Hematopoietic multipotent progenitor cell (in vitro differentiated cells): ENCODE data around the gene LHX8. TPM values are rescaled to one million over a fixed set of nuclear protein-coding genes. Genes with fewer than 3 reads are reported as not detected.

Experiments
- DNase-seq, 3 donors: peaks; one replicate each; pipeline ENCODE4 v3.0.0-alpha.2; 2011 to 2015; ENCODE audit warnings: low read depth in 2 of 3, low spot score in 2 of 3
- small RNA-seq: library from RNA; depleted of rRNA; stranded (forward); fragments of <200 nt; gene quantifications from one replicate; pipeline ENCODE3, GENCODE V24; 2012
- total RNA-seq: library from RNA; depleted of rRNA; stranded (reverse); fragments of >200 nt; gene quantifications from one replicate; pipeline ENCODE4 v1.2.3, GENCODE V29; 2012

LHX8 gene
- total RNA-seq, 1 donor: not detected

DNA sequence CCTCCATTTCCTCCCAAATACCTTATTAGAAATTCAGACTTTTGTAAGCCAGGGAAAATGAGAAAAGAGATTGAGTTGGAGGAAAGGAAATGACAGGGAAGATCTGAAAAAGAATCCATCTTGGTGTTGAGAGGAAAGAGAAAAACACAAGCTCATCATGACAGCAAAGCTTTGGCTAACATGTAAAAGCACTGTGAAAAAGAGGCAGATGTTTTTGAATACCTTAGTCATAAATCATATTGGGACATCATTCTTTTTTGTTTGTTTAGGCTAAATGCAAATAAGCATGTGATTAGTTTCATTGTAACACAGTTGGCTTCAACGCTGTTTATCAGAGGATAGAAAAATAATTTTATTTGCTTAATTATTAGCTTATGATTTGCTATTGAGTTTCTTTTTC is 64.6 kb downstream of the LHX8 start:
- no peak for DNase-seq

DNA sequence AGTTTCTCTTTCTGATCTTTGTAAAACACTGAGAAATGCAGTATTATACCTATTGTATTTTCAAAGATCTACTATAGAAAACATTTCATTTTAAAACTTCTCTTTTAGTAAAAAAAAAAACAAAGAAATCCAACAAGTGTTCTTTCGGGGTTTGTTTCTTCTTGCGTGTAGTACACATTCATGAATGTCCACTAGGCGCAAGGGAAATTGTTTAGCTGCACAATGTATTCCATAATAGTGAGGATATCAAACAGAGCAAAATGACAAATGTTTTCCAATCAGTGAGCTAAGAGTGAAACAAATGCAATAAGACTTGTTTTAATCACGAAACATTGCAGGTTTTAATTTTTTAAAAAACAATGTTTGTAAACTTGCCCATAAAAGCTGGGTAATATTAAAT is 68.6 kb downstream of the LHX8 start:
- no peak for DNase-seq

DNA sequence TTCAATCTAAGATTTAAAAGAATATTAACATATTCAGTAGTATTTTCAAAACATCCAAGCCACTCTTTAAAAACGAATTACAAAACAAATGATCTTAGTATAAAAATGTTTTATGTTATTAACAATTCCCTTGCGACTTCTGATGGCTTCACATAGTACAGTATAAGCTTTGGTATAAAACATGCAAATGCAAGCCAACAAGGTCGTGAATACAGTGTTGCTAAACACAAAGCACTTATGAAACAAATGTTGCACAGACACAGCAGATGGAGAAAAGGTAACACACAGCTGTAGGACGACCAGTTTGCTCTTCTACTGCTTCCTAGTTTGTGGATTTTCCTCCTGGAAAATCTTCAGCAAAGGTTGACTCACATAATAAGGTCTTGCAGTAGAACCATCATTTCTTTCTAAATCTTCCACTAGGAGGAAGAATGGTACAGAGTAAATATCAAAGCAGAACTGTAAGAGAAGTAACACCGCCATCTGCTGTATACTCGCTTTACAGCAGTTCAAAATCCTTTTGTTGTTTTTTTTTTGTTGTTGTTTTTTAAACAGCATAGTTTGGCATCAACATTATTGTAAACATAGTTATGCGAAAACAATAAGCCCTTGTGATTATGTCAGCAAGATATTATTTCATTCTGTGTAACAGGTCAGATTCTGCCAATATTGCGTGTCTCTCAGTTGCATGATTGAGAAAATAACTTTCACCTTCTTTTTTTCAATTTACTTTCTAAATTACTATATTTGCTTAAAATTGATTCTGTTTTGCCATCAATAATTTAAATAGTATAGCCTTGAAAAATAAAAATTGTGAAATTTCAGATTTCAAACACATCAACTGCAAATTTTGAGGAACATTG is 69.5 kb downstream of the LHX8 start:
- DNase-seq: peak in 2 of 3 donors; percentile 28 to 46

DNA sequence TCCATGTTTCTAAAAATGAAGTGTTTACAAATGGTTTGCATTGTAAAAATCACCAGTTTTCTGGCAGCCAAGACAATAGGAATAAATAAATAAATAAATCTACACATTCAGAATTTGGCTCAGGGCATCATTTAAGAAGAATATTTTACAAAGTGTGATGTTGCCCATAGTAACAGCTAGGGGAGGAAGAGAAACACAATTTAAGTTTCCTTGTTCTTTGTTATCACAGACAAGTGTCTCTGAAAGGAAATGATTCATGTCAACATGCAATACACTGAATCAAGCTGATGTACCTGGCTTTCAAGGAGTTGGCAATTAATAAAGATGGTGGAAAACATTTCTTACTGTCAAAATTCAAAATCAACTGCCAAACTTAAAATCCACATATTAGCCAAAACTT is 74.7 kb downstream of the LHX8 start:
- no peak for DNase-seq

Small RNAs within 50 kb of the gene (small RNA-seq; reads per million reads assigned to genes)
- gene RNU6-622P: not detected
